Liver (tissue), 9 donors: Measurements from ENCODE around the gene ERCC6L. TPM values are rescaled to one million over a fixed set of nuclear protein-coding genes. Genes with fewer than 3 reads are reported as not detected.

Experiments used
- DNase-seq: peaks from one replicate; pipeline ENCODE4 v3.0.0-alpha.2; 2017; ENCODE audit warnings: low spot score
- H3K27ac ChIP-seq, 2 donors: one replicate each; pipeline ENCODE4 v1.7.0; 2013; ENCODE audit warnings: inconsistent platforms in 2 of 2, low read length in 2 of 2, control low read depth in 1 of 2, low read depth in 1 of 2, mild to moderate bottlenecking in 1 of 2
- H3K27me3 ChIP-seq, 4 donors: one replicate each; pipeline versions ENCODE4 v1.6.1 to v1.7.0; 2013; ENCODE audit warnings: low read length in 3 of 4, inconsistent platforms in 1 of 4, mild to moderate bottlenecking in 1 of 4, moderate library complexity in 1 of 4; ENCODE audit not compliant: control insufficient read depth in 4 of 4, insufficient read depth in 4 of 4
- H3K36me3 ChIP-seq, 4 donors: one replicate each; pipeline versions ENCODE4 v1.6.1 to v1.7.0; 2013; ENCODE audit warnings: low read length in 3 of 4, mild to moderate bottlenecking in 3 of 4, low read depth in 1 of 4, moderate library complexity in 1 of 4; ENCODE audit not compliant: control insufficient read depth in 4 of 4, insufficient read depth in 3 of 4
- H3K4me1 ChIP-seq, 4 donors: one replicate each; pipeline versions ENCODE4 v1.6.1 to v1.7.0; 2013; ENCODE audit warnings: low read length in 3 of 4, mild to moderate bottlenecking in 3 of 4, moderate library complexity in 1 of 4; ENCODE audit not compliant: control insufficient read depth in 4 of 4, insufficient read depth in 4 of 4
- H3K4me3 ChIP-seq, 3 donors: one replicate each; pipeline versions ENCODE4 v1.6.1 to v1.7.0; 2013; ENCODE audit warnings: low read length in 3 of 3, control low read depth in 1 of 3, low read depth in 1 of 3, mild to moderate bottlenecking in 1 of 3
- H3K9ac ChIP-seq, 2 donors: one replicate each; pipeline ENCODE4 v1.7.0; 2013; ENCODE audit warnings: low read length in 2 of 2, mild to moderate bottlenecking in 2 of 2, moderate library complexity in 2 of 2, control low read depth in 1 of 2, low read depth in 1 of 2
- H3K9me3 ChIP-seq, 4 donors: one replicate each; pipeline versions ENCODE4 v1.6.1 to v1.7.0; 2013; ENCODE audit warnings: low read length in 3 of 4; ENCODE audit not compliant: control insufficient read depth in 4 of 4
- CTCF ChIP-seq: fragments of 150-350 bp; IDR thresholded peaks from 2 replicates; pipeline ENCODE4 v1.5.1; 2017; ENCODE audit warnings: improper control_type of control experiment, low read depth, low read length; ENCODE audit not compliant: missing input control
- EGR1 ChIP-seq, 2 donors: IDR thresholded peaks; 2 replicates each; pipeline ENCODE4 v1.6.1; 2016 to 2018; ENCODE audit warnings: antibody characterized with exemption in 2 of 2, low read depth in 2 of 2
- FOXA1 ChIP-seq: IDR thresholded peaks from 2 replicates; pipeline ENCODE4 v1.6.1; 2016; ENCODE audit warnings: antibody characterized with exemption
- FOXA2 ChIP-seq: IDR thresholded peaks from 2 replicates; pipeline ENCODE4 v1.6.1; 2016; ENCODE audit warnings: antibody characterized with exemption
- GABPA ChIP-seq, 2 donors: IDR thresholded peaks in 1 of 2; conservative IDR thresholded peaks in 1 of 2; 2 replicates each; pipeline ENCODE4 v1.6.1; 2016; ENCODE audit warnings: antibody characterized with exemption in 2 of 2, mild to moderate bottlenecking in 1 of 2, moderate library complexity in 1 of 2
- HNF4A ChIP-seq, 2 donors: conservative IDR thresholded peaks; 2 replicates each; pipeline ENCODE4 v1.6.1; 2016; ENCODE audit warnings: antibody characterized with exemption in 2 of 2, mild to moderate bottlenecking in 2 of 2
- HNF4G ChIP-seq: IDR thresholded peaks from 2 replicates; pipeline ENCODE4 v1.6.1; 2016; ENCODE audit warnings: antibody characterized with exemption
- JUND ChIP-seq, 2 donors: IDR thresholded peaks; 2 replicates each; pipeline ENCODE4 v1.6.1; 2016; ENCODE audit warnings: antibody characterized with exemption in 2 of 2
- MAX ChIP-seq: IDR thresholded peaks from 2 replicates; pipeline ENCODE4 v1.6.1; 2016; ENCODE audit warnings: antibody characterized with exemption
- NR2F2 ChIP-seq: IDR thresholded peaks from 2 replicates; pipeline ENCODE4 v1.6.1; 2016; ENCODE audit warnings: antibody characterized with exemption
- RAD21 ChIP-seq, 2 donors: IDR thresholded peaks; 2 replicates each; pipeline ENCODE4 v1.6.1; 2016; ENCODE audit warnings: antibody characterized with exemption in 2 of 2, mild to moderate bottlenecking in 2 of 2
- RXRA ChIP-seq, 2 donors: IDR thresholded peaks; 2 replicates each; pipeline ENCODE4 v1.6.1; 2017 to 2018; ENCODE audit warnings: antibody characterized with exemption in 2 of 2, mild to moderate bottlenecking in 1 of 2
- SP1 ChIP-seq: IDR thresholded peaks from 2 replicates; pipeline ENCODE4 v1.6.1; 2018; ENCODE audit warnings: antibody characterized with exemption, mild to moderate bottlenecking
- YY1 ChIP-seq: IDR thresholded peaks from 2 replicates; pipeline ENCODE4 v1.6.1; 2016; ENCODE audit warnings: antibody characterized with exemption, mild to moderate bottlenecking
- ZBTB33 ChIP-seq: IDR thresholded peaks from 2 replicates; pipeline ENCODE4 v1.6.1; 2016; ENCODE audit warnings: antibody characterized with exemption
- WGBS: extraction: QIAGEN DNeasy Blood & Tissue Kit; methylation state at CpG from one replicate; pipeline ENCODE4 v1.1.7; 2013; 5-methylcytosine and 5-hydroxymethylcytosine counted together
- polyA plus RNA-seq, 2 donors: library from polyadenylated mRNA; stranded (reverse) in 1 of 2; unstranded in 1 of 2; fragments of 200-250 nt in 1 of 2; fragments of >200 nt in 1 of 2; fragmentation: Nextera tagmentation in 1 of 2; extraction: Ambion mirVana in 1 of 2; gene quantifications; one replicate each; pipeline versions ENCODE4 v1.2.1 to v1.2.3, GENCODE V29; 2013 to 2015
- total RNA-seq, 2 donors: library from RNA; depleted of rRNA; stranded (reverse); fragments of >200 nt; gene quantifications; one replicate each; pipeline ENCODE4 v1.2.3, GENCODE V29; 2014
- TF ChIP-seq, protein P1 (sequence below): IDR thresholded peaks from 2 replicates; pipeline ENCODE4 v1.6.1; 2016; ENCODE audit warnings: antibody characterized with exemption
- TF ChIP-seq, protein P2 (sequence below): IDR thresholded peaks from 2 replicates; pipeline ENCODE4 v1.6.1; 2016; ENCODE audit warnings: antibody characterized with exemption, mild to moderate bottlenecking
- donor health status: healthy.
- donor health status: healthy.
- donor health status: healthy.
- donor health status: healthy.
- donor health status: healthy.

ERCC6L gene
- total and polyA plus RNA-seq, 4 donors: 0.17 to 4.7 (median 0.29) TPM; not detected in 1

- Histone ChIP-seq H3K36me3 (peaks cover 0 to 2% (median 1%) of the 10 kb centered on the region in 4 donors), H3K27ac (no peak overlapping the region), H3K4me1 (peaks cover 2 to 14% (median 8%) of the 10 kb centered on the region in 4 donors), H3K9ac (no peak overlapping the region), H3K4me3 (no peak overlapping the region), H3K27me3 (no peaks in the 10 kb centered on the region), H3K9me3 (no peaks in the 10 kb centered on the region)
- WGBS: 87% methylated on average over 2 of the region's 2 CpGs
- TF ChIP-seq NR2F2 (no peak), RAD21 (IDR thresholded peaks at IDR 0.05) (no peak), EGR1 (IDR thresholded peaks at IDR 0.05; ENCODE audit: low read depth in 2 of 2) (no peak), SP1 (no peak), GABPA (IDR thresholded peaks at IDR 0.05 in 1 of 2, conservative IDR thresholded peaks at IDR 0.05 in 1 of 2) (no peak), YY1 (no peak), RXRA (IDR thresholded peaks at IDR 0.05) (no peak), CTCF (no peak), FOXA1 (no peak)
- TF ChIP-seq, protein P1, sequence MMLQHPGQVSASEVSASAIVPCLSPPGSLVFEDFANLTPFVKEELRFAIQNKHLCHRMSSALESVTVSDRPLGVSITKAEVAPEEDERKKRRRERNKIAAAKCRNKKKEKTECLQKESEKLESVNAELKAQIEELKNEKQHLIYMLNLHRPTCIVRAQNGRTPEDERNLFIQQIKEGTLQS: no peak
- TF ChIP-seq, protein P2, sequence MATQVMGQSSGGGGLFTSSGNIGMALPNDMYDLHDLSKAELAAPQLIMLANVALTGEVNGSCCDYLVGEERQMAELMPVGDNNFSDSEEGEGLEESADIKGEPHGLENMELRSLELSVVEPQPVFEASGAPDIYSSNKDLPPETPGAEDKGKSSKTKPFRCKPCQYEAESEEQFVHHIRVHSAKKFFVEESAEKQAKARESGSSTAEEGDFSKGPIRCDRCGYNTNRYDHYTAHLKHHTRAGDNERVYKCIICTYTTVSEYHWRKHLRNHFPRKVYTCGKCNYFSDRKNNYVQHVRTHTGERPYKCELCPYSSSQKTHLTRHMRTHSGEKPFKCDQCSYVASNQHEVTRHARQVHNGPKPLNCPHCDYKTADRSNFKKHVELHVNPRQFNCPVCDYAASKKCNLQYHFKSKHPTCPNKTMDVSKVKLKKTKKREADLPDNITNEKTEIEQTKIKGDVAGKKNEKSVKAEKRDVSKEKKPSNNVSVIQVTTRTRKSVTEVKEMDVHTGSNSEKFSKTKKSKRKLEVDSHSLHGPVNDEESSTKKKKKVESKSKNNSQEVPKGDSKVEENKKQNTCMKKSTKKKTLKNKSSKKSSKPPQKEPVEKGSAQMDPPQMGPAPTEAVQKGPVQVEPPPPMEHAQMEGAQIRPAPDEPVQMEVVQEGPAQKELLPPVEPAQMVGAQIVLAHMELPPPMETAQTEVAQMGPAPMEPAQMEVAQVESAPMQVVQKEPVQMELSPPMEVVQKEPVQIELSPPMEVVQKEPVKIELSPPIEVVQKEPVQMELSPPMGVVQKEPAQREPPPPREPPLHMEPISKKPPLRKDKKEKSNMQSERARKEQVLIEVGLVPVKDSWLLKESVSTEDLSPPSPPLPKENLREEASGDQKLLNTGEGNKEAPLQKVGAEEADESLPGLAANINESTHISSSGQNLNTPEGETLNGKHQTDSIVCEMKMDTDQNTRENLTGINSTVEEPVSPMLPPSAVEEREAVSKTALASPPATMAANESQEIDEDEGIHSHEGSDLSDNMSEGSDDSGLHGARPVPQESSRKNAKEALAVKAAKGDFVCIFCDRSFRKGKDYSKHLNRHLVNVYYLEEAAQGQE: no peak
- no peak for DNase-seq
Observed at GRCh38 chrX:72182924-72183323, 55.9 kb downstream of the ERCC6L start.

DNA sequence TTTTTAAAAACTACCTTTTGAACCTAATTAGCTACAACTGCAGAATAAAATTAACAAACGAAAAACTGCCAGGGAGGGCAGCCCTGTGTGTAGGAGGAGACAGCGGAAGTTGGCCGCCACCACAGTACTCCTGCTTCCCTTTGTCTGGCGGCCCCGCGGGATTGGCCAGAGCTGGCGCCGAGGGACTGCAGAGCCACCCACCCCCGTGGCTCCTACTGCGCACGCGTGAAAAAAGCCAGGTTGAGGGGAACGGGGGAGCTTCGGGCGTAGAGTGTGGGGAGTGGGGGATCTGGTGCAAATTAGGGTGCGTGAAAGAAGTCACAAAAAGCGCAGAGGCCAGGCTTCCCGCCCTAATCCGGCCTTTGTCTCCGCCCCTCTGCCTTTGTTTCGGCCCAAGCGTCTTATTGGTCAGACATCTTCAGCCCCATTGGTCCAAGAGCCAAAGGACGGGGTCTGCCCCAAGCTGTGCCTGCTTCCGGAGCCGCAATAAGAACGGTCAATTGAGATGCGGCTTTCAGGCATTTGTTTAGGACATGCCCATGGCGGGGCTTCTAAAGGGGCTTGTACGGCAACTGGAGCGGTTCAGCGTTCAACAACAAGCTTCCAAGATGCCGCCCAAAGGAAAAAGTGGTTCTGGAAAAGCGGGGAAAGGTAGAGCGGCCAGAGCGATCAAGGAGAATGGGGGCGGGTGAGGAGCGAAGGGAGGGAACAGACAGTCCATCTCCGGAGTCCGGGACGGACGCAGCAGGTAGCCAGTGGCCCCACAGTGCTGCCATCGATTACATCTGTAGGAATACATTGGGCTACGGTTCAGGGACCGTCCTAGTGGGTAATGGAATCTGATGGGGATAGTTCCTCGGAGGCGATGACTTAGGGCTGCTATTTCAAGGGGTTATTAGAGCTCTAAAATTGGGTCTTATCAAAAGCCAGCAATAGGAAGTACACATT lies 57.4 kb downstream of the ERCC6L start, which contains the start of gene PIN4:
TSS of gene PIN4 (plus strand) at position 580 of the 948 bp plus-strand sequence. CDS start at position 609, 29 bp downstream.
- Histone ChIP-seq H3K36me3 (peaks cover 0 to 2% (median 0%) of the 10 kb centered on the region in 4 donors), H3K9me3 (no peaks in the 10 kb centered on the region), H3K9ac (peak within 1 kb of the TSS; percentile 4 to 80), H3K4me1 (peaks cover 2 to 14% (median 8%) of the 10 kb centered on the region in 4 donors), H3K27me3 (no peaks in the 10 kb centered on the region), H3K4me3 (peak within 1 kb of the TSS; percentile 62 to 81 (median 66)), H3K27ac (peak within 1 kb of the TSS; percentile 19 to 59)
- under 1% methylated on average over 46 of the region's 46 CpGs for WGBS
- peak; percentile 80 for DNase-seq
- TF ChIP-seq JUND (IDR thresholded peaks at IDR 0.05): no peak
- TF ChIP-seq YY1: peak; percentile 85
- TF ChIP-seq EGR1 (IDR thresholded peaks at IDR 0.05; ENCODE audit: low read depth in 2 of 2): no peak
- TF ChIP-seq MAX: peak; percentile 16
- peak; percentile 25 to 59 for TF ChIP-seq GABPA (IDR thresholded peaks at IDR 0.05 in 1 of 2, conservative IDR thresholded peaks at IDR 0.05 in 1 of 2)
- peak; percentile 74 for TF ChIP-seq SP1
- TF ChIP-seq FOXA1: no peak
- no peak for TF ChIP-seq ZBTB33
- peak; percentile 52 to 53 for TF ChIP-seq HNF4A (conservative IDR thresholded peaks at IDR 0.05)
- TF ChIP-seq CTCF: no peak
- TF ChIP-seq FOXA2: no peak
- TF ChIP-seq NR2F2: peak; percentile 23
- TF ChIP-seq, protein P1: no peak
- peak; percentile 18 for TF ChIP-seq HNF4G
- peak; percentile 14 to 25 for TF ChIP-seq RXRA (IDR thresholded peaks at IDR 0.05)
